Measurements from ENCODE around the gene PRELID2.

- no peak for TF ChIP-seq CTCF (conservative IDR thresholded peaks at IDR 0.05; ENCODE audit: low read length)
- TF ChIP-seq EZH2phosphoT487 (IDR thresholded peaks at IDR 0.05; ENCODE audit: borderline replicate concordance) = no peak
These were observed 116.2 kb downstream of the PRELID2 start for GRCh38 chr5:145718956-145719355.
